OCI-LY1 (cell line): ENCODE measurements around the gene NID1.

Experiments used
- H2AFZ ChIP-seq: fragments of 200-600 bp; sonication (generic), shearing (Covaris generic); 2 replicates; pipeline ENCODE4 v1.6.0; 2014; ENCODE audit warnings: antibody characterized with exemption, mild to moderate bottlenecking, low read length
- H3F3A ChIP-seq: fragments of 200-600 bp; sonication (generic), shearing (Covaris generic); 2 replicates; pipeline ENCODE4 v1.6.0; 2014; ENCODE audit warnings: mild to moderate bottlenecking, antibody characterized with exemption, low read length, moderate library complexity; ENCODE audit not compliant: insufficient read depth
- H3K27ac ChIP-seq: fragments of 200-600 bp; sonication (generic); 2 replicates; pipeline ENCODE4 v1.5.1; 2014; ENCODE audit warnings: low read length, mixed run types, mild to moderate bottlenecking, low read depth; ENCODE audit not compliant: poor library complexity, severe bottlenecking
- H3K27me3 ChIP-seq: fragments of 200-600 bp; sonication (generic); 2 replicates; pipeline ENCODE4 v1.6.0; 2014; ENCODE audit warnings: antibody characterized with exemption, mild to moderate bottlenecking, low read length, moderate library complexity; ENCODE audit not compliant: insufficient read depth
- H3K36me3 ChIP-seq: fragments of 200-600 bp; sonication (generic); 2 replicates; pipeline ENCODE4 v1.6.1; 2014; ENCODE audit warnings: mild to moderate bottlenecking, antibody characterized with exemption, low read length, moderate library complexity, mixed read lengths; ENCODE audit not compliant: insufficient read depth
- H3K4me1 ChIP-seq: fragments of 200-600 bp; sonication (generic); 2 replicates; pipeline ENCODE4 v1.5.1; 2014; ENCODE audit warnings: mild to moderate bottlenecking, low read length, moderate library complexity; ENCODE audit not compliant: insufficient read depth, severe bottlenecking
- H3K4me2 ChIP-seq: fragments of 200-600 bp; sonication (generic), shearing (Covaris generic); 2 replicates; pipeline ENCODE4 v1.6.1; 2014; ENCODE audit warnings: low read length
- H3K4me3 ChIP-seq: fragments of 200-600 bp; sonication (generic); 2 replicates; pipeline ENCODE4 v1.5.1; 2014; ENCODE audit warnings: low read length, low read depth, mild to moderate bottlenecking, mixed read lengths; ENCODE audit not compliant: poor library complexity, severe bottlenecking
- H3K79me2 ChIP-seq: fragments of 200-600 bp; shearing (Covaris generic); 2 replicates; pipeline ENCODE4 v1.6.1; 2016; ENCODE audit warnings: mixed run types, low read length, mixed read lengths; ENCODE audit not compliant: insufficient read depth
- H3K9ac ChIP-seq: fragments of 200-600 bp; sonication (generic), shearing (Covaris generic); 2 replicates; pipeline ENCODE4 v1.6.1; 2014; ENCODE audit warnings: mild to moderate bottlenecking, low read length, mixed read lengths
- H3K9me2 ChIP-seq: fragments of 200-600 bp; sonication (generic), shearing (Covaris generic); 2 replicates; pipeline ENCODE4 v1.6.1; 2014; ENCODE audit warnings: low read depth, mild to moderate bottlenecking, low read length, mixed read lengths
- H3K9me3 ChIP-seq: fragments of 200-600 bp; shearing (Covaris generic); 2 replicates; pipeline ENCODE4 v1.6.1; 2014; ENCODE audit warnings: low read length, mixed read lengths
- H4K20me1 ChIP-seq: fragments of 200-600 bp; sonication (generic), shearing (Covaris generic); 2 replicates; pipeline ENCODE4 v1.6.0; 2016; ENCODE audit warnings: mild to moderate bottlenecking, low read length; ENCODE audit not compliant: insufficient read depth
- EZH2 ChIP-seq: fragments of 200-600 bp; sonication (generic), shearing (Covaris generic); IDR thresholded peaks from 2 replicates; pipeline ENCODE4 v1.8.0; 2017; ENCODE audit warnings: borderline replicate concordance, mixed run types, mild to moderate bottlenecking, antibody characterized with exemption, low read length, moderate library complexity, mixed read lengths
- TF ChIP-seq, protein P1 (sequence below): fragments of 200-600 bp; sonication (generic), shearing (Covaris generic); IDR thresholded peaks from 2 replicates; pipeline ENCODE4 v1.5.1; 2017; ENCODE audit warnings: mild to moderate bottlenecking, antibody characterized with exemption, low read length, moderate library complexity, mixed read lengths

The NID1 gene

GRCh38 chr1:236101233-236102200, 36.6 kb upstream of the NID1 start:
- H3K36me3 ChIP-seq: no peaks in the 10 kb centered on the region
- H3F3A ChIP-seq: no peaks in the 10 kb centered on the region
- no peaks in the 10 kb centered on the region for H4K20me1 ChIP-seq

DNA sequence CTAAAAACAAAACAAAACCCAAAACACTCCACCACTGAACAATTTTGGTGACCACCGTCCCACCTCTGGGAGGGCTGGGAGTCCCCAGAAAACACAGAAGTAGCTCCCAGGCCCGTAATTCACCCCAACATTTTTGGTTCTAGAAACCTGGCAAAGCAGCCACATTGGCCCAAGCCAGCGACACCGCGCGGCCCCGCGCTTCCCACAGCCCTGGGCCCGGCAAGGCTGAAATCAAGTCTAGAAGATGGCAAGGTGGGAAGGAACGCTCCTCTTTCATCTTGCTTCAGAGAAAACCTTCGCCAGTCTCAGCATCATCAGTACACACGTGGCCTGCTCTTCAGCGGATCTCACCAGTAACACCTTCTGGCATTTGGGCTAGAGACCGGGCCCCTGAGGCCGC, 35.9 kb upstream of the NID1 start:
- no peak overlapping the region for H3K4me2 ChIP-seq
- H3K9ac ChIP-seq: no peak overlapping the region
- no peak overlapping the region for H3K4me3 ChIP-seq
- H3K9me2 ChIP-seq: no peaks in the 10 kb centered on the region
- H3K27me3 ChIP-seq: no peaks in the 10 kb centered on the region
- TF ChIP-seq, protein P1, sequence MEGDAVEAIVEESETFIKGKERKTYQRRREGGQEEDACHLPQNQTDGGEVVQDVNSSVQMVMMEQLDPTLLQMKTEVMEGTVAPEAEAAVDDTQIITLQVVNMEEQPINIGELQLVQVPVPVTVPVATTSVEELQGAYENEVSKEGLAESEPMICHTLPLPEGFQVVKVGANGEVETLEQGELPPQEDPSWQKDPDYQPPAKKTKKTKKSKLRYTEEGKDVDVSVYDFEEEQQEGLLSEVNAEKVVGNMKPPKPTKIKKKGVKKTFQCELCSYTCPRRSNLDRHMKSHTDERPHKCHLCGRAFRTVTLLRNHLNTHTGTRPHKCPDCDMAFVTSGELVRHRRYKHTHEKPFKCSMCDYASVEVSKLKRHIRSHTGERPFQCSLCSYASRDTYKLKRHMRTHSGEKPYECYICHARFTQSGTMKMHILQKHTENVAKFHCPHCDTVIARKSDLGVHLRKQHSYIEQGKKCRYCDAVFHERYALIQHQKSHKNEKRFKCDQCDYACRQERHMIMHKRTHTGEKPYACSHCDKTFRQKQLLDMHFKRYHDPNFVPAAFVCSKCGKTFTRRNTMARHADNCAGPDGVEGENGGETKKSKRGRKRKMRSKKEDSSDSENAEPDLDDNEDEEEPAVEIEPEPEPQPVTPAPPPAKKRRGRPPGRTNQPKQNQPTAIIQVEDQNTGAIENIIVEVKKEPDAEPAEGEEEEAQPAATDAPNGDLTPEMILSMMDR: no peak
- TF ChIP-seq EZH2: no peak
- H3F3A ChIP-seq: no peaks in the 10 kb centered on the region
- H3K9me3 ChIP-seq: no peaks in the 10 kb centered on the region
- no peaks in the 10 kb centered on the region for H3K4me1 ChIP-seq
- no peaks in the 10 kb centered on the region for H3K36me3 ChIP-seq
- H3K27ac ChIP-seq: no peak overlapping the region
- no peaks in the 10 kb centered on the region for H4K20me1 ChIP-seq
- H2AFZ ChIP-seq: no peak overlapping the region
- no peaks in the 10 kb centered on the region for H3K79me2 ChIP-seq

More at GRCh38 chr1:236101233-236102200, 36.6 kb upstream of the NID1 start:
- Histone ChIP-seq H3K79me2 (no peaks in the 10 kb centered on the region), H3K27me3 (no peaks in the 10 kb centered on the region), H3K27ac (no peak overlapping the region), H3K9ac (no peak overlapping the region), H3K4me2 (no peak overlapping the region), H2AFZ (no peak overlapping the region), H3K9me3 (no peaks in the 10 kb centered on the region), H3K4me1 (no peaks in the 10 kb centered on the region), H3K9me2 (no peaks in the 10 kb centered on the region), H3K4me3 (no peak overlapping the region)
- TF ChIP-seq, protein P1: no peak
- TF ChIP-seq EZH2: no peak

DNA sequence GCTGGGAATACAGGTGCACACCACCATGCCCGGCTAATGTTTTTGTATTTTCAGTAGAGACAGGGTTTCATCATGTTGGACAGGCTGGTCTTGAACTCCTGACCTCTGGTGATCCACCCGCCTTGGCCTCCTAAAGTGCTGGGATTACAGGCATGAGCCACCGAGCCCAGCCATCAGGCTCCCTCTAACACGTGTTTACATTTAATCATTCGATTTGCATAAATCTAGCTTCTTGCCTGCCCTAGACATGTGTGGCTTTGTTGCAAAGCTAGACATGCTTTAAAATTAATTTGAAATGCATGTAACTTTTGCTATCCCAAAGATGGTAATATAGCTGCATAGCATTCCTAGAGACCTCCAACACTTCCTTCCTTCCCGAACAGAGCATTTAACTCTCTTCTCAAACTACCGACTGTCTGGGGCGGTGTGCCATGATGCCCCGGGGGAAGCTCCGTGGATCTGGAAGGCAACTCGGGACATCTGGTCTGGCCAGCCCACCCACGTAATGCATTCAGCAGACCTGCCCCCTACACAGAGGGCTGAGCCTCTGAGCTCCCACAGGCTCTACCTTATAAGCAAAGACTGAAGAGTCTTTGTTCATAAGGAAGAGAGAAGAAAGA, 34.6 kb upstream of the NID1 start:
- Histone ChIP-seq H3K79me2 (no peaks in the 10 kb centered on the region), H3K36me3 (no peaks in the 10 kb centered on the region), H3K4me2 (no peak overlapping the region), H3F3A (no peaks in the 10 kb centered on the region), H4K20me1 (no peaks in the 10 kb centered on the region), H3K27me3 (no peaks in the 10 kb centered on the region), H3K9ac (no peak overlapping the region), H3K9me3 (no peaks in the 10 kb centered on the region), H3K9me2 (no peaks in the 10 kb centered on the region), H3K4me3 (no peak overlapping the region), H2AFZ (no peak overlapping the region), H3K27ac (no peak overlapping the region), H3K4me1 (no peaks in the 10 kb centered on the region)
- TF ChIP-seq, protein P1: no peak
